Cardiac muscle cell (in vitro differentiated cells and primary cell): Measurements from ENCODE around the gene SYT1. TPM values are rescaled to one million over a fixed set of nuclear protein-coding genes. Genes with fewer than 3 reads are reported as not detected.

Experiments
- DNase-seq, 2 donors: peaks; one replicate each; pipeline versions ENCODE4 v3.0.0 to v3.0.0-alpha.2; 2010 to 2017; ENCODE audit warnings: low read depth in 1 of 2, low spot score in 1 of 2
- H3K27ac ChIP-seq: fragments of 200-600 bp; sonication (generic); 2 replicates; pipeline ENCODE4 v1.5.1; 2016
- H3K27me3 ChIP-seq: fragments of 200-600 bp; sonication (generic); 2 replicates; pipeline ENCODE4 v1.6.0; 2016; ENCODE audit warnings: control low read depth
- H3K36me3 ChIP-seq: fragments of 200-600 bp; sonication (generic); 2 replicates; pipeline ENCODE4 v1.5.1; 2016; ENCODE audit warnings: control low read depth
- H3K4me1 ChIP-seq: fragments of 200-600 bp; sonication (generic); 2 replicates; pipeline ENCODE4 v1.8.1; 2017; ENCODE audit warnings: low read depth, mild to moderate bottlenecking, mixed run types
- H3K4me3 ChIP-seq: fragments of 200-600 bp; sonication (generic); 2 replicates; pipeline ENCODE4 v1.5.1; 2016; ENCODE audit warnings: mild to moderate bottlenecking
- H3K9me3 ChIP-seq: fragments of 200-600 bp; sonication (generic); 2 replicates; pipeline ENCODE4 v1.5.1; 2017; ENCODE audit warnings: low read depth, mild to moderate bottlenecking, control low read depth
- CTCF ChIP-seq: IDR thresholded peaks from 2 replicates; pipeline ENCODE4 v1.5.1; 2012; ENCODE audit warnings: low read depth, mild to moderate bottlenecking, low read length
- polyA plus RNA-seq: library from polyadenylated mRNA; unstranded; fragments of >200 nt; fragmentation: Nextera tagmentation; extraction: Ambion mirVana; gene quantifications from 2 replicates; pipeline ENCODE4 v1.2.1, GENCODE V29; 2016
- total RNA-seq: library from RNA; depleted of rRNA; stranded (reverse); fragments of >200 nt; gene quantifications from 2 replicates; pipeline ENCODE4 v1.2.3, GENCODE V29; 2016

SYT1 gene
- total and polyA plus RNA-seq, 2 experiments from 2014 or later, result 0.50 to 0.66 TPM

GRCh38 chr12:79364197-79364596 lies 499.6 kb downstream of the SYT1 start:
- no peak overlapping the region for H3K4me3 ChIP-seq
- no peaks in the 10 kb centered on the region for H3K9me3 ChIP-seq

GRCh38 chr12:79366374-79366773 lies 501.8 kb downstream of the SYT1 start:
- peak in 1 of 2 donors; percentile 11 for DNase-seq
- Histone ChIP-seq H3K27ac (no peak overlapping the region), H3K4me1 (peaks cover 5% of the 10 kb centered on the region), H3K27me3 (no peaks in the 10 kb centered on the region), H3K4me3 (no peak overlapping the region), H3K9me3 (no peaks in the 10 kb centered on the region), H3K36me3 (no peaks in the 10 kb centered on the region)
- TF ChIP-seq CTCF, result no peak

More at GRCh38 chr12:79364197-79364596, 499.6 kb downstream of the SYT1 start:
- Histone ChIP-seq H3K27ac (no peak overlapping the region), H3K4me1 (peaks cover 10% of the 10 kb centered on the region), H3K36me3 (no peaks in the 10 kb centered on the region), H3K27me3 (no peaks in the 10 kb centered on the region)
- TF ChIP-seq CTCF, result no peak
- DNase-seq, result no peak

GRCh38 chr12:79367032-79367589 lies 502.5 kb downstream of the SYT1 start:
- H3K4me3 ChIP-seq, result no peak overlapping the region
- peaks cover 5% of the 10 kb centered on the region for H3K4me1 ChIP-seq
- TF ChIP-seq CTCF, result no peak
- no peak for DNase-seq
- no peak overlapping the region for H3K27ac ChIP-seq
- no peaks in the 10 kb centered on the region for H3K27me3 ChIP-seq
- no peaks in the 10 kb centered on the region for H3K36me3 ChIP-seq
- no peaks in the 10 kb centered on the region for H3K9me3 ChIP-seq

GRCh38 chr12:79370021-79370420 lies 505.4 kb downstream of the SYT1 start:
- no peaks in the 10 kb centered on the region for H3K27me3 ChIP-seq
- no peak overlapping the region for H3K27ac ChIP-seq
- peaks cover 5% of the 10 kb centered on the region for H3K4me1 ChIP-seq
- no peak overlapping the region for H3K4me3 ChIP-seq
- DNase-seq, result no peak
- H3K9me3 ChIP-seq, result no peaks in the 10 kb centered on the region
- H3K36me3 ChIP-seq, result no peaks in the 10 kb centered on the region
- TF ChIP-seq CTCF, result no peak

GRCh38 chr12:79371226-79371625 lies 506.7 kb downstream of the SYT1 start:
- peaks cover 5% of the 10 kb centered on the region for H3K4me1 ChIP-seq
- H3K36me3 ChIP-seq, result no peaks in the 10 kb centered on the region
- no peaks in the 10 kb centered on the region for H3K27me3 ChIP-seq
- no peak overlapping the region for H3K27ac ChIP-seq
- DNase-seq, result no peak
- H3K4me3 ChIP-seq, result no peak overlapping the region
- no peaks in the 10 kb centered on the region for H3K9me3 ChIP-seq
- no peak for TF ChIP-seq CTCF
